ENCODE results near the gene DSN1. TPM values are rescaled to one million over a fixed set of nuclear protein-coding genes. Genes with fewer than 3 reads are reported as not detected.

The DSN1 gene
- total RNA-seq, 1 donor from 2014 or later, result 24.1 TPM

GRCh38 chr20:36812594-36813463 lies 39.3 kb upstream of the DSN1 start:
- no peak for TF ChIP-seq CTCF (conservative IDR thresholded peaks at IDR 0.05)
- Mint-ChIP-seq H3K9me3 (no peaks in the 10 kb centered on the region), H3K27ac (peak overlapping the region; percentile 97), H3K4me1 (ENCODE audit: unreplicated experiment) (peaks cover 7% of the 10 kb centered on the region), H3K27me3 (no peaks in the 10 kb centered on the region), H3K36me3 (peaks cover 20% of the 10 kb centered on the region), H3K4me3 (peak overlapping the region; percentile 82)
- DNase-seq (ENCODE audit: extremely low spot score, unreplicated experiment), result no peak

GRCh38 chr20:36808317-36809257 lies 35.0 kb upstream of the DSN1 start:
- Mint-ChIP-seq H3K27ac (peak overlapping the region; percentile 91), H3K4me1 (ENCODE audit: unreplicated experiment) (no peaks in the 10 kb centered on the region), H3K4me3 (no peak overlapping the region), H3K9me3 (no peaks in the 10 kb centered on the region), H3K36me3 (peaks cover 18% of the 10 kb centered on the region), H3K27me3 (no peaks in the 10 kb centered on the region)
- DNase-seq (ENCODE audit: extremely low spot score, unreplicated experiment), result no peak
- peak; percentile 80 for TF ChIP-seq CTCF (conservative IDR thresholded peaks at IDR 0.05)

- Mint-ChIP-seq H3K27me3 (no peaks in the 10 kb centered on the region), H3K27ac (no peak overlapping the region), H3K4me3 (no peak overlapping the region), H3K4me1 (ENCODE audit: unreplicated experiment) (no peaks in the 10 kb centered on the region), H3K9me3 (no peaks in the 10 kb centered on the region), H3K36me3 (peaks cover 22% of the 10 kb centered on the region)
- DNase-seq (ENCODE audit: extremely low spot score, unreplicated experiment), result no peak
- no peak for TF ChIP-seq CTCF (conservative IDR thresholded peaks at IDR 0.05)
Observed at GRCh38 chr20:36806049-36806448, 32.5 kb upstream of the DSN1 start.

GRCh38 chr20:36805396-36805795 lies 31.8 kb upstream of the DSN1 start:
- H3K27me3 Mint-ChIP-seq, result no peaks in the 10 kb centered on the region
- H3K36me3 Mint-ChIP-seq, result peaks cover 18% of the 10 kb centered on the region
- no peaks in the 10 kb centered on the region for H3K4me1 Mint-ChIP-seq (ENCODE audit: unreplicated experiment)
- H3K4me3 Mint-ChIP-seq, result no peak overlapping the region
- DNase-seq (ENCODE audit: extremely low spot score, unreplicated experiment), result no peak
- H3K9me3 Mint-ChIP-seq, result no peaks in the 10 kb centered on the region
- H3K27ac Mint-ChIP-seq, result no peak overlapping the region
- no peak for TF ChIP-seq CTCF (conservative IDR thresholded peaks at IDR 0.05)

- no peaks in the 10 kb centered on the region for H3K27me3 Mint-ChIP-seq
- H3K9me3 Mint-ChIP-seq, result no peaks in the 10 kb centered on the region
Observed at GRCh38 chr20:36804425-36804824, 30.9 kb upstream of the DSN1 start.

More at GRCh38 chr20:36804425-36804824, 30.9 kb upstream of the DSN1 start:
- DNase-seq (ENCODE audit: extremely low spot score, unreplicated experiment), result no peak
- Mint-ChIP-seq H3K36me3 (peaks cover 18% of the 10 kb centered on the region), H3K4me1 (ENCODE audit: unreplicated experiment) (no peaks in the 10 kb centered on the region), H3K27ac (no peak overlapping the region), H3K4me3 (no peak overlapping the region)
- TF ChIP-seq CTCF (conservative IDR thresholded peaks at IDR 0.05), result no peak

Measured in type B pancreatic cell (in vitro differentiated cells).